Measurements from ENCODE around the gene KCNH3.
A peak's percentile ranks its signal among the peaks of the same experiment; 100 is the strongest.

KCNH3 gene, protein sequence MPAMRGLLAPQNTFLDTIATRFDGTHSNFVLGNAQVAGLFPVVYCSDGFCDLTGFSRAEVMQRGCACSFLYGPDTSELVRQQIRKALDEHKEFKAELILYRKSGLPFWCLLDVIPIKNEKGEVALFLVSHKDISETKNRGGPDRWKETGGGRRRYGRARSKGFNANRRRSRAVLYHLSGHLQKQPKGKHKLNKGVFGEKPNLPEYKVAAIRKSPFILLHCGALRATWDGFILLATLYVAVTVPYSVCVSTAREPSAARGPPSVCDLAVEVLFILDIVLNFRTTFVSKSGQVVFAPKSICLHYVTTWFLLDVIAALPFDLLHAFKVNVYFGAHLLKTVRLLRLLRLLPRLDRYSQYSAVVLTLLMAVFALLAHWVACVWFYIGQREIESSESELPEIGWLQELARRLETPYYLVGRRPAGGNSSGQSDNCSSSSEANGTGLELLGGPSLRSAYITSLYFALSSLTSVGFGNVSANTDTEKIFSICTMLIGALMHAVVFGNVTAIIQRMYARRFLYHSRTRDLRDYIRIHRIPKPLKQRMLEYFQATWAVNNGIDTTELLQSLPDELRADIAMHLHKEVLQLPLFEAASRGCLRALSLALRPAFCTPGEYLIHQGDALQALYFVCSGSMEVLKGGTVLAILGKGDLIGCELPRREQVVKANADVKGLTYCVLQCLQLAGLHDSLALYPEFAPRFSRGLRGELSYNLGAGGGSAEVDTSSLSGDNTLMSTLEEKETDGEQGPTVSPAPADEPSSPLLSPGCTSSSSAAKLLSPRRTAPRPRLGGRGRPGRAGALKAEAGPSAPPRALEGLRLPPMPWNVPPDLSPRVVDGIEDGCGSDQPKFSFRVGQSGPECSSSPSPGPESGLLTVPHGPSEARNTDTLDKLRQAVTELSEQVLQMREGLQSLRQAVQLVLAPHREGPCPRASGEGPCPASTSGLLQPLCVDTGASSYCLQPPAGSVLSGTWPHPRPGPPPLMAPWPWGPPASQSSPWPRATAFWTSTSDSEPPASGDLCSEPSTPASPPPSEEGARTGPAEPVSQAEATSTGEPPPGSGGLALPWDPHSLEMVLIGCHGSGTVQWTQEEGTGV

GRCh38 chr12:49538510-49539403, at the start of gene KCNH3:
KCNH3 (plus strand) TSS chr12:49539030; CDS start chr12:49539417, 387 bp downstream.
- peak within 1 kb of the TSS; percentile 23; the same call in 1 of the 2 replicates for H3K27ac ChIP-seq
- TF ChIP-seq, protein P1, sequence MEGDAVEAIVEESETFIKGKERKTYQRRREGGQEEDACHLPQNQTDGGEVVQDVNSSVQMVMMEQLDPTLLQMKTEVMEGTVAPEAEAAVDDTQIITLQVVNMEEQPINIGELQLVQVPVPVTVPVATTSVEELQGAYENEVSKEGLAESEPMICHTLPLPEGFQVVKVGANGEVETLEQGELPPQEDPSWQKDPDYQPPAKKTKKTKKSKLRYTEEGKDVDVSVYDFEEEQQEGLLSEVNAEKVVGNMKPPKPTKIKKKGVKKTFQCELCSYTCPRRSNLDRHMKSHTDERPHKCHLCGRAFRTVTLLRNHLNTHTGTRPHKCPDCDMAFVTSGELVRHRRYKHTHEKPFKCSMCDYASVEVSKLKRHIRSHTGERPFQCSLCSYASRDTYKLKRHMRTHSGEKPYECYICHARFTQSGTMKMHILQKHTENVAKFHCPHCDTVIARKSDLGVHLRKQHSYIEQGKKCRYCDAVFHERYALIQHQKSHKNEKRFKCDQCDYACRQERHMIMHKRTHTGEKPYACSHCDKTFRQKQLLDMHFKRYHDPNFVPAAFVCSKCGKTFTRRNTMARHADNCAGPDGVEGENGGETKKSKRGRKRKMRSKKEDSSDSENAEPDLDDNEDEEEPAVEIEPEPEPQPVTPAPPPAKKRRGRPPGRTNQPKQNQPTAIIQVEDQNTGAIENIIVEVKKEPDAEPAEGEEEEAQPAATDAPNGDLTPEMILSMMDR (conservative IDR thresholded peaks at IDR 0.05) = no peak

- no peak overlapping the region for H3K27ac ChIP-seq
- TF ChIP-seq, protein P1 (conservative IDR thresholded peaks at IDR 0.05) = no peak
Observed at GRCh38 chr12:49489154-49489553, 49.7 kb upstream of the KCNH3 start.

GRCh38 chr12:49489720-49490119, 49.1 kb upstream of the KCNH3 start:
- TF ChIP-seq, protein P1 (conservative IDR thresholded peaks at IDR 0.05) = no peak
- no peak overlapping the region for H3K27ac ChIP-seq

DNA sequence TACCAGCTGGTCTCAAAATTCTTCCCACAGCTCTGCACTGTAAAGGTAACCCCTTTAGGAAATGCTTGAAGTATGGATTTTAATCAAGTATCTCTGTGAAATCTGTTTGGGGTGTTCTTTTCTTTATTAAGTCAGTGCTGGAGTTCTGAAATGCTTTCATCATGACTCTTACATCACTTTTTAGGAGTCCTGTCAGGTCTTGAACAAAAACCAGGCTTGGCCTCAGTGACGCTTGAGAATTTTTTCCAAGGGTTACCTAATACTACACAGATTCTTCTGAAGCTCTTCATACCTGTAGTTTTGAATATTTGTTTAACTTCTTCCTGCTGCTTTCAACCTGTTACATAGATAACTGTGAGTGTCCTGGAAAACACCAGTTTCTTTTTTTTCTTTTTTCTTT, 47.0 kb upstream of the KCNH3 start:
- TF ChIP-seq, protein P1 (conservative IDR thresholded peaks at IDR 0.05) = no peak
- no peak overlapping the region for H3K27ac ChIP-seq

DNA sequence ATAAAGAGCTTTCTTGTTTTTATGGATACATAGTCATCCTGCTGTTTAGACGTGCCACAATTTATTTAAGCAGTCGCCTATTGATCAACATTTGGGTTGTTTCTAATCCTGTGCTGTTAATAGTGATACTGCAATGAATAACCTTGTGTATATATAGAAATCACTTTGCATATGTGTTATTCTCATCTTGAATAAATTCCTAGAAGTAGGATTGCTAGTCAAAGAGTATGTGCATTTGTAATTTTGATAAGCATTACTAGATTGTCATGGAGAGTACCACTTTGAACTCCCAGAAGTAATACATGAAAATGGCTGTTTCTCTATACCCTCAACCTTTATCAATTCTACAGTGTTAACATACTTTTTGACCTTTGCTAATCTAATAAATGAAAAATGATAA, 44.9 kb upstream of the KCNH3 start:
- TF ChIP-seq, protein P1 (conservative IDR thresholded peaks at IDR 0.05) = no peak
- H3K27ac ChIP-seq = no peak overlapping the region

DNA sequence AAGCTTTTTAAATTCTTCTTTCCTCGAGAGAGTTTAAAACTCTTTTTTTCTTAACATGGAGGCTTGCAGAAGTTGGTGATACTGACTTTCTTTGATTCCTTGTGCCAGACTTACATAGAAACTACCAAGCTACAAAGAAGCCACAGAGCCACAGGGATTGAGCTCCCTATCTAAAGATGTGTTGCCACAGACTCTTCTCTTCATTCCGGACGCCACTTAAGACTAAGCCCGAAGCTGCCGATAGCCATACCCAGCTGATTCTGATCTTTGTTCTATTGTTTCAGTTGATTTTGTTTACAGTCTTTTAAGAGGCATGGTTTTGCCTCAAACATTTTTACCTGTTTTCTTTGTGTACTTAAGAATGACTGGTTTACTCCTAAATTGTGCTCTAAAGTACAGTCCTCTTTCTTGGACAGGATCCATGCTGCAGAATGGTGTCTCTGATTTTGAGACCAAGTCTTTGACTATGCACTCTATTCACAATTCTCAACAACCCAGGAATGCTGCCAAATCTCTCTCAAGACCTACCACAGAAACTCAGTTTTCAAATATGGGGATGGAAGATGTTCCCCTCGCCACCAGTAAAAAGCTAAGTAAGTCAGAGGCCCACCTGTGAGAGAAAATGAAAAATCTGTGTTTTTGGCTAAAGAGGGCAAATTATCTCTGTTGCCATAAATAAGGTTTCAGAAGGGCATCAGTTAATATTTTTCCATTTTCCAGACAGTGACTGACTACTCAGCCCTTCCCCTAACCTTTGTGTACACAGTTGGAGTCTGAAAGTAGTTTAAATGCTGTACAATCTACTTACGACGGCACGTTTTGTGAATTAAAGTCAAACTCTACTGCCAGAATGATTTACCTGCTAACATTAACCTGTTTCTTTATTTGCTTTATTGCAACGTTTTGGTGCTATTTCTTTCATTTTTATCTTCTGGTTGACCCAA, 42.1 kb upstream of the KCNH3 start:
- no peak overlapping the region for H3K27ac ChIP-seq
- TF ChIP-seq, protein P1 (conservative IDR thresholded peaks at IDR 0.05) = no peak
